ENCODE data around the gene RFLNA.

RFLNA gene, protein sequence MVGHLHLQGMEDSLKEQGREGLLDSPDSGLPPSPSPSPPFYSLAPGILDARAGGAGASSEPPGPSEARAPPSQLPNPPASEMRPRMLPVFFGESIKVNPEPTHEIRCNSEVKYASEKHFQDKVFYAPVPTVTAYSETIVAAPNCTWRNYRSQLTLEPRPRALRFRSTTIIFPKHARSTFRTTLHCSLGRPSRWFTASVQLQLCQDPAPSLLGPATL

DNA sequence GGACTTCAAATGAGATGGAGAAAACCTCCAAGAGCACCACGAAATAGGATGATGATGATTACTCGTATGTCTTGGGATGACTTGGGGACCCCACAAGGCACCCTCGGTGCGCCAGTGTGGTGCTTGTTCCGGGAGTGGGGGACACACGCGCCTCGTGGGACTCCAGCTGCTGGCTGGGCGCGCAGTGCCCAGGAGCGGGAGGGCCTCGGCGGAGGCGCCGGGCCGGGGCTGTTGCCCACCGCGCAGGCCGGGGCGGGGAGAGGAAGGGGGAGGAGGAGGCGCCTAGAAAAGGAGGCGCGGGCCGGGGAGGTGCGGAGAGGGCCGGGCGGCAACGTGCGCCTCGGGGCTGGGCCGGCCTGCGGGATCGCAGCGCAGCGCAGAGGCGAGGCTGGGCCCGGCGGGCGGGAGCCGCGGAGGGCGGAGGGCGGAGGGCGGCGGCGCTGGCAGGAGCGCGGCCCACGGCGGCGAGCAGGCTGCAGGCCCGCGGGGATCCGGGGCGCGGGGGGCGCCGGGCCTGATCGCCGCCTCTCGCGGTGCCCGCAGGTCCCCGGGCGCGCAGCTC lies at the start of gene RFLNA:
TSS of gene RFLNA (plus strand) at position 314 of the 562 bp plus-strand sequence. CDS start 337 bp downstream, outside the sequence.
- no peaks in the 10 kb centered on the region for H3K36me3 ChIP-seq
- H3K27ac ChIP-seq, result 0 out of 2 replicates have a peak within 1 kb of the TSS, but pooled peaks have one; percentile 33
- no peaks in the 10 kb centered on the region for H3K27me3 ChIP-seq (ENCODE audit: insufficient read depth, low read depth, severe bottlenecking)
- peak; percentile 38 for DNase-seq
- TF ChIP-seq, protein P1, sequence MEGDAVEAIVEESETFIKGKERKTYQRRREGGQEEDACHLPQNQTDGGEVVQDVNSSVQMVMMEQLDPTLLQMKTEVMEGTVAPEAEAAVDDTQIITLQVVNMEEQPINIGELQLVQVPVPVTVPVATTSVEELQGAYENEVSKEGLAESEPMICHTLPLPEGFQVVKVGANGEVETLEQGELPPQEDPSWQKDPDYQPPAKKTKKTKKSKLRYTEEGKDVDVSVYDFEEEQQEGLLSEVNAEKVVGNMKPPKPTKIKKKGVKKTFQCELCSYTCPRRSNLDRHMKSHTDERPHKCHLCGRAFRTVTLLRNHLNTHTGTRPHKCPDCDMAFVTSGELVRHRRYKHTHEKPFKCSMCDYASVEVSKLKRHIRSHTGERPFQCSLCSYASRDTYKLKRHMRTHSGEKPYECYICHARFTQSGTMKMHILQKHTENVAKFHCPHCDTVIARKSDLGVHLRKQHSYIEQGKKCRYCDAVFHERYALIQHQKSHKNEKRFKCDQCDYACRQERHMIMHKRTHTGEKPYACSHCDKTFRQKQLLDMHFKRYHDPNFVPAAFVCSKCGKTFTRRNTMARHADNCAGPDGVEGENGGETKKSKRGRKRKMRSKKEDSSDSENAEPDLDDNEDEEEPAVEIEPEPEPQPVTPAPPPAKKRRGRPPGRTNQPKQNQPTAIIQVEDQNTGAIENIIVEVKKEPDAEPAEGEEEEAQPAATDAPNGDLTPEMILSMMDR (IDR thresholded peaks at IDR 0.05; ENCODE audit: low read depth, low read length), result no peak
- H3K4me3 ChIP-seq (ENCODE audit: low read depth, low read length), result peak within 1 kb of the TSS; percentile 50
- H3K9me3 ChIP-seq (ENCODE audit: severe bottlenecking), result no peaks in the 10 kb centered on the region

DNA sequence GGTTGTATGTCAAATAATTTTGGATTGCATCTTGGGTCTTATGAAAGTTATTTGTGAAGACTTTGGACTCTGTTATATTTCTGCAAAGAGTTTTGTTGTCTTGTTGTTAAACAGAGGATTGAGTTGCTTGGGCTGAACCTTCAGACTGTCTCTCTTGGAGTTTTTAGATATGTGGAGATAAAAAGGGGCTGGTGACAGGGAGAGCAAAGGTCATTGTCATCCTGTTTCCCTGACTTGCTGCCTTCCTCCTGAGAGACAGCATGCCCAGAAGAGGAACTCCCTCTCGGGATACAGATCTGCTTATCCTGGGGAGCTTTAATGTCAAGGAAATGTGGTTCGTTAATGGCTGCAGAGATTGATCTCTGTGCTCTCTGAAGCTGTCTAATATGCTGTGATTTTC lies 47.6 kb upstream of the RFLNA start:
- DNase-seq, result no peak
- Histone ChIP-seq H3K27me3 (ENCODE audit: insufficient read depth, low read depth, severe bottlenecking) (no peaks in the 10 kb centered on the region), H3K36me3 (no peaks in the 10 kb centered on the region), H3K4me3 (ENCODE audit: low read depth, low read length) (no peak overlapping the region), H3K9me3 (ENCODE audit: severe bottlenecking) (peaks cover 10% of the 10 kb centered on the region), H3K27ac (no peak overlapping the region)
- TF ChIP-seq, protein P1 (IDR thresholded peaks at IDR 0.05; ENCODE audit: low read depth, low read length), result no peak

DNA sequence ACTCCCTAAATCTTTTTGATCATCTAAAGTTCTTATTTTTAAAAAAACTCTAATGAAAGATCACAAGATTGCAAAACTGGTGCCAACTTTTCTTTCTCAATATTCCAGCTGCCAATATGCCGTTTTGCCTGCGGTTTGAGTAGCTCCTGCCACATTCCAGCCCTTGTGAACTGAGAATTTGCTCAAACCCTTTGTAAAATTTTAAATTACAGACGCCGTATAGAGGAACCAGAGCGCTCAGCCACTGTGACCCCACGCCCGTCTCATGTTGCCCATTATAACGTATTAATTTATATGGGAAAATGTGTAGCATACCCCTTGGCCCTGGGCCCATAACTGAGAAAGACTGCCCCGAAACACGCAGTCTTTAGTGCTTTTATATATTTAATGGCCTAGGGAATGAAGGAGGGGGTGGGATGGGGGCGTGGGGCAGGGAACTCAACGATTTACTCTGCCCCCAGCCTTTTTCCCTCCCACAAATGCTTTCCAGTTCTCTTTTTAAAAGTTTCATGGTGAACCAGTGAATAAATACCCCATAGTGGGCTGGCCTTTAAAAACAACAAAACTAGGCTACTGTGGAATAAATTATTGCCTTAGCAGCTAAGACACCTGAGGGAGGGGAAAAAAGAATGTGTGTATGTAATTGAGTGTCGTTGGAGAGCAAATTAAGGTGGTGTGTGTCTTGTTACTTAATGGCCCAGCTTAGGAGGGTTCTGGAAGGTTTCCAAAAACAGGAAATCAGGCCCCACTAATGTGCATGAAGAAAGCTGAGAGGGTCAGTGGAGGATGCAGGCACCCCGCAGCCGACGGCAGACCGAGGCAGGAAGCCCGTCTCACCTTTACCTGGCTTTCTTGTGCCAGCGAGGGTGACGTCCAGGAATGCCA lies 45.7 kb upstream of the RFLNA start:
- Histone ChIP-seq H3K27ac (no peak overlapping the region), H3K9me3 (ENCODE audit: severe bottlenecking) (peaks cover 7% of the 10 kb centered on the region), H3K36me3 (no peaks in the 10 kb centered on the region), H3K4me3 (ENCODE audit: low read depth, low read length) (no peak overlapping the region), H3K27me3 (ENCODE audit: insufficient read depth, low read depth, severe bottlenecking) (no peaks in the 10 kb centered on the region)
- no peak for DNase-seq
- TF ChIP-seq, protein P1 (IDR thresholded peaks at IDR 0.05; ENCODE audit: low read depth, low read length), result no peak

DNA sequence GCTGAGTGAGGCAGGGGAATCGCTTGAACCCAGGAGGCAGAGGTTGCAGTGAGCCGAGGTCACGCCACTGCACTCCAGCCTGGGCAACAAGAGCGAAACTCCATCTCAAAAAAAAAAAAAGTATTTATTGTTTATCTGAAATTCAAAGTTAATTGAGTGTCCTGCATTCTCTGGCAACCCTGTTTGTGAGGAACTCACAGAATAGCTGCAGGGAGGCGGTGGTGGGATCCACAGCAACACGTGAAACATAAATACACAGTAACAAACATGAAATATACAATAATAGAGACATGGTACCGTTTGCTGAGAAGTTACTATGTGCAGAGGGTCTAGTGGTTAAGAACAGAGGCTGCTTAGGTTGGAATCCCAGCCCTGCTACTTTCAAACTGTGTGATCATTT lies 43.7 kb upstream of the RFLNA start:
- no peaks in the 10 kb centered on the region for H3K27me3 ChIP-seq (ENCODE audit: insufficient read depth, low read depth, severe bottlenecking)
- H3K27ac ChIP-seq, result no peak overlapping the region
- DNase-seq, result no peak
- H3K36me3 ChIP-seq, result no peaks in the 10 kb centered on the region
- H3K4me3 ChIP-seq (ENCODE audit: low read depth, low read length), result no peak overlapping the region
- H3K9me3 ChIP-seq (ENCODE audit: severe bottlenecking), result peaks cover 6% of the 10 kb centered on the region
- TF ChIP-seq, protein P1 (IDR thresholded peaks at IDR 0.05; ENCODE audit: low read depth, low read length), result no peak

DNA sequence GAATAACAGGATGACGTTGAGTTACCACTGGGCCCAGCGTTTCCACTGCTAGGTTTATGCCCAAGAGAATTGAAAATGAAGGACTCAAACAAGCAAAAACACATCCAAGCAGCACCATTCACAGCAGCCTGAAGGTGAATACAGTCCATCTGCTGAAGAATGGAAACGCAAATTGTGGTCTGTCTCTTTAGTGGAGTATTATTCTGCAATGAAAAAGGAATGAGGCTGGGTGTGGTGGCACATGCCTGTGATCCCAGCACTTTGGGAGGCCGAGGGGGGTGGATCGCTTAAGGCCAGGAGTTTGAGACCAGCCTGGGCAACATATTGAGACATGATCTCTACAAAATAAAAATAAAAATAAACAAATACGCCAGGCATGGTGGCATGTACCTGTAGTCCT lies 41.9 kb upstream of the RFLNA start:
- H3K4me3 ChIP-seq (ENCODE audit: low read depth, low read length), result no peak overlapping the region
- H3K9me3 ChIP-seq (ENCODE audit: severe bottlenecking), result no peaks in the 10 kb centered on the region
- no peaks in the 10 kb centered on the region for H3K36me3 ChIP-seq
- DNase-seq, result no peak
- no peaks in the 10 kb centered on the region for H3K27me3 ChIP-seq (ENCODE audit: insufficient read depth, low read depth, severe bottlenecking)
- TF ChIP-seq, protein P1 (IDR thresholded peaks at IDR 0.05; ENCODE audit: low read depth, low read length), result no peak
- H3K27ac ChIP-seq, result no peak overlapping the region

Measured in WERI-Rb-1 (cell line).